Nephron progenitor cell (in vitro differentiated cells): ENCODE results near the gene FOXC2.

Experiments used
- DNase-seq: peaks from one replicate; pipeline ENCODE4 v3.0.0; 2021
- H3K27ac Mint-ChIP-seq: 2 replicates; pipeline ENCODE4 v1.8.0; 2021; ENCODE audit warnings: mild to moderate bottlenecking, moderate library complexity, mixed read lengths
- H3K27me3 Mint-ChIP-seq: 2 replicates; pipeline ENCODE4 v1.8.0; 2021; ENCODE audit warnings: mild to moderate bottlenecking, low read depth, mixed read lengths; ENCODE audit not compliant: poor library complexity
- H3K36me3 Mint-ChIP-seq: 2 replicates; pipeline ENCODE4 v1.8.0; 2021; ENCODE audit warnings: low read depth, mixed read lengths
- H3K4me1 Mint-ChIP-seq: 2 replicates; pipeline ENCODE4 v1.8.0; 2021; ENCODE audit warnings: mixed read lengths
- H3K4me3 Mint-ChIP-seq: 2 replicates; pipeline ENCODE4 v1.8.0; 2021; ENCODE audit warnings: mild to moderate bottlenecking, moderate library complexity, mixed read lengths
- H3K9me3 Mint-ChIP-seq: 2 replicates; pipeline ENCODE4 v1.8.0; 2021; ENCODE audit warnings: mild to moderate bottlenecking, moderate library complexity, mixed read lengths
- CTCF ChIP-seq: fragments of 200-600 bp; sonication (generic); IDR thresholded peaks from 2 replicates; pipeline ENCODE4 v1.5.0; 2021; ENCODE audit warnings: antibody characterized with exemption

The FOXC2 gene

GRCh38 chr16:86525696-86526095 lies 40.9 kb upstream of the FOXC2 start:
- peaks cover 36% of the 10 kb centered on the region for H3K4me1 Mint-ChIP-seq
- no peak for DNase-seq
- H3K36me3 Mint-ChIP-seq, result peaks cover 11% of the 10 kb centered on the region
- H3K4me3 Mint-ChIP-seq, result no peak overlapping the region
- H3K27ac Mint-ChIP-seq, result no peak overlapping the region
- no peak for TF ChIP-seq CTCF
- H3K9me3 Mint-ChIP-seq, result peaks cover 8% of the 10 kb centered on the region
- H3K27me3 Mint-ChIP-seq, result peaks cover 35% of the 10 kb centered on the region

GRCh38 chr16:86527366-86527765 lies 39.3 kb upstream of the FOXC2 start:
- Mint-ChIP-seq H3K36me3 (peaks cover 11% of the 10 kb centered on the region), H3K4me1 (peaks cover 31% of the 10 kb centered on the region), H3K27ac (no peak overlapping the region), H3K4me3 (no peak overlapping the region), H3K27me3 (peaks cover 23% of the 10 kb centered on the region), H3K9me3 (peaks cover 8% of the 10 kb centered on the region)
- TF ChIP-seq CTCF, result no peak
- no peak for DNase-seq

GRCh38 chr16:86528061-86528929 lies 38.3 kb upstream of the FOXC2 start:
- Mint-ChIP-seq H3K4me1 (peaks cover 31% of the 10 kb centered on the region), H3K4me3 (no peak overlapping the region), H3K9me3 (peaks cover 8% of the 10 kb centered on the region), H3K27me3 (peaks cover 16% of the 10 kb centered on the region), H3K27ac (no peak overlapping the region), H3K36me3 (peaks cover 11% of the 10 kb centered on the region)
- no peak for TF ChIP-seq CTCF
- no peak for DNase-seq

GRCh38 chr16:86529160-86529559 lies 37.5 kb upstream of the FOXC2 start:
- H3K27me3 Mint-ChIP-seq, result peaks cover 17% of the 10 kb centered on the region
- no peak overlapping the region for H3K4me3 Mint-ChIP-seq
- TF ChIP-seq CTCF, result no peak
- H3K4me1 Mint-ChIP-seq, result peaks cover 31% of the 10 kb centered on the region
- no peak overlapping the region for H3K27ac Mint-ChIP-seq
- H3K9me3 Mint-ChIP-seq, result peaks cover 8% of the 10 kb centered on the region
- peaks cover 11% of the 10 kb centered on the region for H3K36me3 Mint-ChIP-seq
- DNase-seq, result no peak

GRCh38 chr16:86530251-86531190 lies 36.1 kb upstream of the FOXC2 start:
- TF ChIP-seq CTCF, result no peak
- no peak for DNase-seq
- Mint-ChIP-seq H3K4me3 (no peak overlapping the region), H3K9me3 (peaks cover 8% of the 10 kb centered on the region), H3K4me1 (peaks cover 31% of the 10 kb centered on the region), H3K27me3 (peaks cover 28% of the 10 kb centered on the region), H3K36me3 (peaks cover 11% of the 10 kb centered on the region), H3K27ac (no peak overlapping the region)
